Measurements from ENCODE around the gene CIDEC. TPM values are rescaled to one million over a fixed set of nuclear protein-coding genes. Genes with fewer than 3 reads are reported as not detected.

The CIDEC gene
- total RNA-seq, 1 donor from 2014 or later = 51.3 TPM

DNA sequence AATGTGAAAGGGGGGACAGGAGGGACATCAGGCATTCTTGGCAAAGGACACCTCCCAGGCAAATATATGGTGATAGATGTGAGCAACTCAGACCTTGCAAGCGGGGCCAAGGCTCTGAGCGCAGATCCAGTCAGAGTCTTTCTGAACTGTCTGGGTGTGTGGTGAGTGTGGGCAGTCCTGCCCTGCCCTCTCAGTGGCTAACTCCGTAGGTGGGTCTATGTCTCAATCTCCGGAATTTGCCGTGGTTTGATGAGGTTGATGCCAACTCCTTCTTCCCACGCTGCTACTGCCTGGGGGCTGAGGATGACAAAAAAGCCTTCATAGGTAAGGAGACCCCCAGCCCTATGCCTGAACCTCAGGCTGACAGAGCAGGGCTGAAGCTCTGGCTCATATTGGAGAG is 62.6 kb downstream of the CIDEC start:
- Histone ChIP-seq H3K36me3 (peaks cover 0 to 17% of the 10 kb centered on the region in 2 donors), H3K27ac (no peak overlapping the region), H3K4me1 (no peaks in the 10 kb centered on the region), H3K9me3 (no peaks in the 10 kb centered on the region), H3K4me3 (no peak overlapping the region), H3K27me3 (no peaks in the 10 kb centered on the region)
- intact Hi-C loops (cut with DNase I) = no loop called here
- TF ChIP-seq, protein P1, sequence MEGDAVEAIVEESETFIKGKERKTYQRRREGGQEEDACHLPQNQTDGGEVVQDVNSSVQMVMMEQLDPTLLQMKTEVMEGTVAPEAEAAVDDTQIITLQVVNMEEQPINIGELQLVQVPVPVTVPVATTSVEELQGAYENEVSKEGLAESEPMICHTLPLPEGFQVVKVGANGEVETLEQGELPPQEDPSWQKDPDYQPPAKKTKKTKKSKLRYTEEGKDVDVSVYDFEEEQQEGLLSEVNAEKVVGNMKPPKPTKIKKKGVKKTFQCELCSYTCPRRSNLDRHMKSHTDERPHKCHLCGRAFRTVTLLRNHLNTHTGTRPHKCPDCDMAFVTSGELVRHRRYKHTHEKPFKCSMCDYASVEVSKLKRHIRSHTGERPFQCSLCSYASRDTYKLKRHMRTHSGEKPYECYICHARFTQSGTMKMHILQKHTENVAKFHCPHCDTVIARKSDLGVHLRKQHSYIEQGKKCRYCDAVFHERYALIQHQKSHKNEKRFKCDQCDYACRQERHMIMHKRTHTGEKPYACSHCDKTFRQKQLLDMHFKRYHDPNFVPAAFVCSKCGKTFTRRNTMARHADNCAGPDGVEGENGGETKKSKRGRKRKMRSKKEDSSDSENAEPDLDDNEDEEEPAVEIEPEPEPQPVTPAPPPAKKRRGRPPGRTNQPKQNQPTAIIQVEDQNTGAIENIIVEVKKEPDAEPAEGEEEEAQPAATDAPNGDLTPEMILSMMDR (IDR thresholded peaks at IDR 0.05) = no peak
- TF ChIP-seq POLR2A (IDR thresholded peaks at IDR 0.05) = no peak
- no peak for TF ChIP-seq POLR2AphosphoS5 (IDR thresholded peaks at IDR 0.05; ENCODE audit: insufficient read depth in 1 of 2, low read depth in 1 of 2)
- no peak for DNase-seq (ENCODE audit: extremely low spot score in 2 of 2)

Small RNAs within 50 kb of the gene (small RNA-seq; reads per million reads assigned to genes)
- gene RNU6-882P = not detected

Other genes starting within 250 kb of the CIDEC start
- gene MTMR14, start 230.7 kb downstream of the CIDEC start, total RNA-seq = 25.8 TPM
- gene CPNE9, start 176.4 kb downstream of the CIDEC start, total RNA-seq = not detected
- 16.9 TPM for gene BRPF1, start 148.5 kb downstream of the CIDEC start, total RNA-seq
- 51.6 TPM for gene OGG1, start 130.3 kb downstream of the CIDEC start, total RNA-seq
- 42.5 TPM for gene CAMK1, start 110.3 kb downstream of the CIDEC start, total RNA-seq
- gene TADA3, start 87.8 kb downstream of the CIDEC start, total RNA-seq = 58.9 TPM
- 124 TPM for gene ARPC4, start 87.2 kb downstream of the CIDEC start, total RNA-seq
- 73.4 TPM for gene TTLL3, start 70.0 kb downstream of the CIDEC start, total RNA-seq
- 50.6 TPM for gene RPUSD3, start 36.2 kb downstream of the CIDEC start, total RNA-seq
- gene JAGN1, start 10.4 kb upstream of the CIDEC start, total RNA-seq = 32.7 TPM
- gene IL17RE, start 22.6 kb upstream of the CIDEC start, total RNA-seq = 15.2 TPM
- gene IL17RC, start 36.8 kb upstream of the CIDEC start, total RNA-seq = 66.3 TPM
- gene CRELD1, start 53.6 kb upstream of the CIDEC start, total RNA-seq = 27.0 TPM
- 1.7 TPM for gene PRRT3, start 72.2 kb upstream of the CIDEC start, total RNA-seq
- 36.6 TPM for gene EMC3, start 106.6 kb upstream of the CIDEC start, total RNA-seq
- 4.4 TPM for gene FANCD2, start 146.2 kb upstream of the CIDEC start, total RNA-seq
- gene FANCD2OS, start 228.0 kb upstream of the CIDEC start, total RNA-seq = not detected
- 94.5 TPM for gene BRK1, start 235.4 kb upstream of the CIDEC start, total RNA-seq